Transverse colon (tissue), 3 donors: ENCODE results near the gene MAP2K5.

ENCODE experiments used
- CTCF ChIP-seq, 5 experiments: fragments of 200-600 bp in 3 of 5; fragments of 450-650 bp in 2 of 5; sonication (generic) in 3 of 5; IDR thresholded peaks; 1 replicate in 2 of 5; 2 replicates in 3 of 5; pipeline ENCODE4 v1.5.1; 2016 to 2017; ENCODE audit warnings: antibody characterized with exemption in 5 of 5, inconsistent platforms in 3 of 5, mild to moderate bottlenecking in 2 of 5, moderate library complexity in 1 of 5
- POLR2A ChIP-seq: fragments of 450-650 bp; IDR thresholded peaks from one replicate; pipeline ENCODE4 v1.6.1; 2016; ENCODE audit warnings: antibody characterized with exemption, mild to moderate bottlenecking, moderate library complexity

- TF ChIP-seq POLR2A: no peak
- TF ChIP-seq CTCF (IDR thresholded peaks at IDR 0.05): no peak
Measured at GRCh38 chr15:67547836-67548235, 5.3 kb downstream of the MAP2K5 start.
